Ovary (tissue), 9 donors: ENCODE measurements around the gene THRB. TPM values are rescaled to one million over a fixed set of nuclear protein-coding genes. Genes with fewer than 3 reads are reported as not detected.

Experiments
- DNase-seq, 5 donors: peaks; one replicate each; pipeline ENCODE4 v3.0.0-alpha.2; 2019 to 2020
- H3K27ac ChIP-seq, 2 donors: fragments of 200-600 bp; one replicate each; pipeline versions ENCODE4 v1.5.1 to v1.8.0; 2019 to 2022
- H3K27me3 ChIP-seq: fragments of 200-600 bp; one replicate; pipeline ENCODE4 v1.8.0; 2022
- H3K36me3 ChIP-seq: fragments of 200-600 bp; sonication (generic); one replicate; pipeline ENCODE4 v1.5.1; 2019
- H3K4me1 ChIP-seq: one replicate; pipeline ENCODE4 v1.8.1; 2013; ENCODE audit warnings: mild to moderate bottlenecking, moderate library complexity; ENCODE audit not compliant: insufficient read depth
- H3K4me3 ChIP-seq: fragments of 200-600 bp; sonication (generic); one replicate; pipeline ENCODE4 v1.5.1; 2017
- H3K9me3 ChIP-seq, 2 donors: fragments of 200-600 bp in 1 of 2; sonication (generic) in 1 of 2; one replicate each; pipeline versions ENCODE4 v1.5.1 to v1.8.1; 2013 to 2019; ENCODE audit warnings: mild to moderate bottlenecking in 1 of 2, moderate library complexity in 1 of 2
- EP300 ChIP-seq: sonication (generic); formaldehyde crosslinking; IDR thresholded peaks from one replicate; pipeline ENCODE4 v1.6.1; 2017; ENCODE audit warnings: antibody characterized with exemption
- POLR2A ChIP-seq: fragments of 450-650 bp; IDR thresholded peaks from one replicate; pipeline ENCODE4 v1.6.1; 2017; ENCODE audit warnings: antibody characterized with exemption, mild to moderate bottlenecking, moderate library complexity
- WGBS, 3 donors: extraction: QIAGEN DNeasy Blood & Tissue Kit in 1 of 3; methylation state at CpG; one replicate each; pipeline versions ENCODE4 v1.1.5 to v1.1.7; 2013 to 2017; 5-methylcytosine and 5-hydroxymethylcytosine counted together
- intact Hi-C, 4 donors: fragments of 100-400 bp; cut with DNase I; formaldehyde crosslinking; loops; one replicate each; pipeline versions ENCODE4 v1.11.0 to v1.15.1; 2022 to 2023
- polyA plus RNA-seq, 2 donors: library from polyadenylated mRNA; stranded (reverse); fragments of 200-250 nt in 1 of 2; fragments of 350-450 nt in 1 of 2; fragmentation: Illumina TruSeq in 1 of 2; extraction: RNeasy Lipid Tissue Mini Kit (QIAGEN cat#74804) in 1 of 2; gene quantifications; one replicate each; pipeline ENCODE4 v1.2.3, GENCODE V29; 2013 to 2014
- total RNA-seq, 7 donors: library from RNA; depleted of rRNA in 2 of 7; stranded (reverse); fragments of >200 nt in 2 of 7; fragmentation: NEBNext Ultra II Directional in 3 of 7; extraction: Animal tissue kit (Norgen Biotek cat#: 25700) in 3 of 7; gene quantifications; one replicate each; pipeline versions ENCODE4 v1.1.0 to v1.2.4, GENCODE V29; 2016 to 2023
- TF ChIP-seq, protein P1 (sequence below), 3 donors: fragments of 450-650 bp in 2 of 3; fragments of 200-600 bp in 1 of 3; IDR thresholded peaks; one replicate each; pipeline versions ENCODE4 v1.5.1 to v1.8.0; 2016 to 2022; ENCODE audit warnings: antibody characterized with exemption in 3 of 3, mild to moderate bottlenecking in 1 of 3
- donor health status: DM: no; HTN: no; CAD: no; lungs with moderate emphysema.
- donor health status: DM: no; HTN: no; CAD: no.
- donor health status: Bipolar disorder and iron deficiency.
- donor health status: DM: yes; HTN: yes; CAD: no.
- donor health status: DM: no; HTN: no; CAD: no.
- donor health status: DM: yes; HTN: yes; CAD: no.

Gene THRB
- total and polyA plus RNA-seq, 9 donors, result 0.91 to 6.5 (median 3.2) TPM

DNA sequence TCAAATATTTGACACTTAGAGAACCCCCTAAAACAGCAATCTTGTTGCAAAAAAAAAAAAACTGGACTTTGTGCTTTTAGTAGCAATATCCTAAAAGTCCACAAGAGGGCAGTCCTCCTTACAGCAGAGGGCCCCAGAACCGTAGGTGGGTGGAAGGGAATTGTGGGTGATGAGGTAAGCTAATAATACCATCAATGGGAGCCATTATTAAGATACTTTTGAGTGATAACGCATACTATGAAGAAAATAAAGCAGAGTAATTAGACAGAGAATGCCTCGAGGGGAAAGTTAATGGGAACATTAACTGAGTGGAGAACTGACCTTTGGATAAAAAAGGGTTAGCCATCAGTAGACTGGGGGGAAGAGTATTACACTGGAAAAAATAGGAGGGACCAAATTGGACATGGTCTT is 229.9 kb downstream of the THRB start:
- Histone ChIP-seq H3K9me3 (no peaks in the 10 kb centered on the region), H3K27me3 (no peaks in the 10 kb centered on the region), H3K27ac (no peak overlapping the region), H3K36me3 (no peaks in the 10 kb centered on the region), H3K4me1 (no peaks in the 10 kb centered on the region), H3K4me3 (no peak overlapping the region)
- DNase-seq, result no peak
- WGBS, 3 donors, result 55 to 62% (median 60%) methylated on average over 3 of the region's 3 CpGs
- TF ChIP-seq, protein P1, sequence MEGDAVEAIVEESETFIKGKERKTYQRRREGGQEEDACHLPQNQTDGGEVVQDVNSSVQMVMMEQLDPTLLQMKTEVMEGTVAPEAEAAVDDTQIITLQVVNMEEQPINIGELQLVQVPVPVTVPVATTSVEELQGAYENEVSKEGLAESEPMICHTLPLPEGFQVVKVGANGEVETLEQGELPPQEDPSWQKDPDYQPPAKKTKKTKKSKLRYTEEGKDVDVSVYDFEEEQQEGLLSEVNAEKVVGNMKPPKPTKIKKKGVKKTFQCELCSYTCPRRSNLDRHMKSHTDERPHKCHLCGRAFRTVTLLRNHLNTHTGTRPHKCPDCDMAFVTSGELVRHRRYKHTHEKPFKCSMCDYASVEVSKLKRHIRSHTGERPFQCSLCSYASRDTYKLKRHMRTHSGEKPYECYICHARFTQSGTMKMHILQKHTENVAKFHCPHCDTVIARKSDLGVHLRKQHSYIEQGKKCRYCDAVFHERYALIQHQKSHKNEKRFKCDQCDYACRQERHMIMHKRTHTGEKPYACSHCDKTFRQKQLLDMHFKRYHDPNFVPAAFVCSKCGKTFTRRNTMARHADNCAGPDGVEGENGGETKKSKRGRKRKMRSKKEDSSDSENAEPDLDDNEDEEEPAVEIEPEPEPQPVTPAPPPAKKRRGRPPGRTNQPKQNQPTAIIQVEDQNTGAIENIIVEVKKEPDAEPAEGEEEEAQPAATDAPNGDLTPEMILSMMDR (IDR thresholded peaks at IDR 0.05), result peak in 2 of 3 donors; percentile 18 to 37
- no peak for TF ChIP-seq POLR2A
- no peak for TF ChIP-seq EP300
- intact Hi-C loops, result no loop called here

DNA sequence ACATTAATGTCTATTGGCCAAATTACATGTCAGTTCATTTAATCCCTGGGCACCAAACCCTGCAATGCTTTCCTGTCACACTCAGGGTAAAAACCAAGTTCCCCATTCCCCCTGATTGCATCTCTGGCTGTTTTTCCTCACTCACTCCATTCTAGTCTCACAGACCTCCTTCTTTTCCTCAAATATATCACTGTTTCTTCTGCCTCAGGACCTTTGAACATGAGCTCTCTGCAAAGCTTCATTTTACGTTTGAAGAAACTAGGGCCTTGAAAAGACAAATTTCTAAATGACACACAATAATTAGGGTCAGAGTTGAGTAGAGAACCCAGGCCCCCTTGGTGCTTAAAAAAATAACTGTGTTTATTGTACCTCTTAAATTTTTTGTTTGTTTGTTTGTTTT is 230.6 kb downstream of the THRB start:
- no peaks in the 10 kb centered on the region for H3K9me3 ChIP-seq
- TF ChIP-seq, protein P1 (IDR thresholded peaks at IDR 0.05), result no peak
- TF ChIP-seq EP300 (no peak), POLR2A (no peak)
- H3K4me3 ChIP-seq, result no peak overlapping the region
- H3K36me3 ChIP-seq, result no peaks in the 10 kb centered on the region
- no peaks in the 10 kb centered on the region for H3K4me1 ChIP-seq
- intact Hi-C loops, result no loop called here
- H3K27me3 ChIP-seq, result no peaks in the 10 kb centered on the region
- no peak overlapping the region for H3K27ac ChIP-seq
- no peak for DNase-seq
- 91 to 100% (median 92%) methylated on average over 1 of the region's 1 CpG for WGBS, 3 donors

DNA sequence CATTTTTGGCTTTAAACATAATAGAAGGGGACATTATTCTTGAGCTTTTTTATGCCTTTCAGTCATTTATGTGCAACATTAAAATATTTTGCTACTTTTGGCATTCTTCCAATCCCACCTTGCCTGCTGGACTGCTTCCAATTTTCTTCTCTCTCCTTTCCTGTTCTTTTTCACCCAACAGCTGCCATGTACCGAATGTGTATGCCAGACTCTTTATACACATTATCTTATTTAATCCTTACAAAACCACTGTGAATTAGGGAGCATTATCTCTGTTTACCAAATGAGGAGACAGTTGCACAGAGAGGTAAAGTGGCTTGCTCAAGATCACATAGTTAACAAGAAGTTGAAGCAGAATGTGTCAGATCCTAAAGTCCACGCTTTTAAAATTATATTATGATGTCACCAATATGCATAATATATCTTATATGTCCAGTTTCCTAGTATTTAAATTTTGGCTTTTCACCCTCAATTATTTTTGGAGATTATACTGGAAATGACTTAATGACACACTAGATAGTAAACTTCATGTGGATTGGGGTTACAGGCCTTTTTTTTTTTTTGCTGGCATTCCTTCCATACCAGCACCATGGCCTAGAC is 231.5 kb downstream of the THRB start:
- H3K27ac ChIP-seq, result no peak overlapping the region
- H3K4me3 ChIP-seq, result no peak overlapping the region
- H3K36me3 ChIP-seq, result no peaks in the 10 kb centered on the region
- no peaks in the 10 kb centered on the region for H3K27me3 ChIP-seq
- H3K9me3 ChIP-seq, result no peaks in the 10 kb centered on the region
- TF ChIP-seq EP300 (no peak), POLR2A (no peak)
- TF ChIP-seq, protein P1 (IDR thresholded peaks at IDR 0.05), result no peak
- no peaks in the 10 kb centered on the region for H3K4me1 ChIP-seq
- 60 to 79% (median 74%) methylated on average over 2 of the region's 2 CpGs for WGBS, 3 donors
- intact Hi-C loops, result no loop called here
- DNase-seq, result no peak

DNA sequence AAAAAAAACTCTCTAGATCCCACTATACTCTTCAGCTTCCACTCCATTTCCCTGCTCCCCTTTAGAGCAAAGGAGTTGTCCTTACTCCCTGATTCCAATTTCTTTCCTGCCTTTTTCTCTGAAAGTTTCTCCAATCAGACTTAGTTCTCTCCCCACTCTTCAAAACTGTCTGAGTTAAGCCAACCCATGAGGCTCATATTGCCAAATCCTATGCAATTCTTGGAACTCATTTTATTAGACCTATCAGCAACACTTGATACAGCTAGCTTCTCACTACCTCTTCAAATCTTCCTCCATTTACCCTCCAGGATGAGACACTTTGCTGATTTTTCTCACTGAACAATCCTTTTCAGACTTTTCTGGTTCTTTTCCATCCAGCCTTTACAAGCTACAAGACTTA is 233.1 kb downstream of the THRB start:
- DNase-seq, result no peak
- Histone ChIP-seq H3K27ac (no peak overlapping the region), H3K9me3 (no peaks in the 10 kb centered on the region), H3K4me1 (no peaks in the 10 kb centered on the region), H3K36me3 (no peaks in the 10 kb centered on the region), H3K27me3 (no peaks in the 10 kb centered on the region), H3K4me3 (no peak overlapping the region)
- intact Hi-C loops, result no loop called here
- TF ChIP-seq EP300 (no peak), POLR2A (no peak)
- TF ChIP-seq, protein P1 (IDR thresholded peaks at IDR 0.05), result no peak
